ENCODE data around the gene FXR1.

DNA sequence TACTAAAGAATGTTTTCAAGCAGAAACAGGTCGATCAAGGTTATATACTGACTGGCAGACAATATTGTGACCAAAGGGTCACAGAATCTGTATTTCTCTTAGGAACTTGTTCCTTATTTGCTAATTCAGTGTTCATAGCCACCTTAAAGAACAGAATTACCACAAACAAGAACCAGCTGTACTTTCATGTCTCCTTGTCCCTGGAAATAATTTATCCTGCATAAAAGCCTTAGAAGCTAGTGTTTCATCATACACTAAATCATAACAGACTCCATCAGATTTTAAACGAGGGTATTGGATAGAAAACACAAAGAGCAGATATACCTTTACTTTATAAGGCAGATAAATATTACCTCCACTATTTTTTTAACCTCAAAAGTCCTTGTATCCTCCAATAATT is 70.7 kb downstream of the FXR1 start:
- no peak for TF ChIP-seq CTCF (IDR thresholded peaks at IDR 0.05)
- TF ChIP-seq POLR2A (IDR thresholded peaks at IDR 0.05): no peak
